Activated CD8-positive, alpha-beta T cell treated with anti-CD3 and anti-CD28 coated beads for 36 hours (primary cell): ENCODE measurements around the gene GTF3C5. TPM values are rescaled to one million over a fixed set of nuclear protein-coding genes. Genes with fewer than 3 reads are reported as not detected.
A peak's percentile ranks its signal among the peaks of the same experiment; 100 is the strongest.
"Not testable (repeated sequence)": the region's sequence is repeated elsewhere in the genome, so short reads cannot be mapped to it uniquely, and the experiment has no call there.

ENCODE experiments used
- ATAC-seq: fragments of 200-7000 bp; cut with Tn5 transposase; one replicate; pipeline ENCODE4 v1.10.0; 2021; ENCODE audit warnings: mild to moderate bottlenecking, moderate library complexity
- CTCF ChIA-PET: fragments of 350-600 bp; sonication (Branson Sonifier 250); formaldehyde crosslinking; loops from one replicate; lab custom pipeline; 2021; ENCODE audit warnings: antibody characterized with exemption; lab: Charles Lee
- POLR2A ChIA-PET: fragments of 350-600 bp; sonication (Branson Sonifier 250); formaldehyde crosslinking; loops from one replicate; lab custom pipeline; 2021; ENCODE audit warnings: antibody characterized with exemption; lab: Charles Lee
- DNase-seq: peaks from one replicate; pipeline ENCODE4 v3.0.0-alpha.2; 2020
- H3K27ac Mint-ChIP-seq: one replicate; pipeline ENCODE4 v1.8.0; 2021; ENCODE audit warnings: mild to moderate bottlenecking, mixed read lengths
- H3K27me3 Mint-ChIP-seq: one replicate; pipeline ENCODE4 v1.8.0; 2021; ENCODE audit warnings: mixed read lengths
- H3K36me3 Mint-ChIP-seq: one replicate; pipeline ENCODE4 v1.8.0; 2021; ENCODE audit warnings: low read depth, mixed read lengths
- H3K4me1 Mint-ChIP-seq: one replicate; pipeline ENCODE4 v1.8.0; 2021; ENCODE audit warnings: low read depth, mixed read lengths
- H3K4me3 Mint-ChIP-seq: one replicate; pipeline ENCODE4 v1.8.0; 2021; ENCODE audit warnings: mild to moderate bottlenecking, moderate library complexity, mixed read lengths
- H3K9me3 Mint-ChIP-seq: one replicate; pipeline ENCODE4 v1.8.0; 2021; ENCODE audit warnings: mixed read lengths
- CTCF ChIP-seq: fragments of 200-600 bp; IDR thresholded peaks from one replicate; pipeline ENCODE4 v1.8.0; 2022; ENCODE audit warnings: antibody characterized with exemption, mild to moderate bottlenecking
- intact Hi-C: fragments of 100-400 bp; cut with micrococcal nuclease; formaldehyde crosslinking; loops from one replicate; pipeline ENCODE4 v1.10.0; 2022
- total RNA-seq, 2 experiments: library from RNA; stranded (reverse); gene quantifications; one replicate each; pipeline ENCODE4 v1.2.3, GENCODE V29; 2021

Gene GTF3C5
- total RNA-seq, 2 experiments from 2014 or later = 87.6 to 95.3 TPM

- H3K27me3 Mint-ChIP-seq = no peaks in the 10 kb centered on the region
- no peak for ATAC-seq
- intact Hi-C loops = no loop called here
- no peak for TF ChIP-seq CTCF
- no peak for DNase-seq
- H3K4me3 Mint-ChIP-seq = peak overlapping the region; percentile 87
- H3K4me1 Mint-ChIP-seq = peaks cover 43% of the 10 kb centered on the region
- ChIA-PET POLR2A (interaction anchor here (1.2 to 2.4 kb wide), 6 partner anchors 9 to 117 kb away, joined by 4 to 13 read pairs (median 6); partner anchors contain the start of gene TSC1), CTCF (interaction anchor here (0.7 to 3.2 kb wide), 7 partner anchors 8 to 207 kb away, joined by 3 to 41 read pairs (median 6); no protein-coding TSS in a partner anchor)
- H3K27ac Mint-ChIP-seq = peak overlapping the region; percentile 26
- peaks cover 23% of the 10 kb centered on the region for H3K36me3 Mint-ChIP-seq
- peaks cover 4% of the 10 kb centered on the region for H3K9me3 Mint-ChIP-seq
Observed at GRCh38 chr9:133032171-133032570, 1.4 kb downstream of the GTF3C5 start.

- ChIA-PET CTCF (interaction anchor here (0.8 to 1.9 kb wide), 6 partner anchors 9 to 112 kb away, joined by 3 to 14 read pairs (median 4); no protein-coding TSS in a partner anchor), POLR2A (interaction anchor here (0.9 kb wide), 1 partner anchor 84 kb away, joined by 3 read pairs; no protein-coding TSS in a partner anchor)
- DNase-seq (no peak), ATAC-seq (no peak)
- H3K4me3 Mint-ChIP-seq = no peak overlapping the region
- H3K27ac Mint-ChIP-seq = no peak overlapping the region
- no peaks in the 10 kb centered on the region for H3K27me3 Mint-ChIP-seq
- H3K9me3 Mint-ChIP-seq = peaks cover 4% of the 10 kb centered on the region
- intact Hi-C loops = no loop called here
- TF ChIP-seq CTCF = no peak
- H3K36me3 Mint-ChIP-seq = peaks cover 24% of the 10 kb centered on the region
- peaks cover 40% of the 10 kb centered on the region for H3K4me1 Mint-ChIP-seq
Observed at GRCh38 chr9:133035669-133036068, 4.9 kb downstream of the GTF3C5 start.

GRCh38 chr9:133037775-133038515 is 7.1 kb downstream of the GTF3C5 start:
- H3K4me3 Mint-ChIP-seq = no peak overlapping the region
- ChIA-PET CTCF (interaction anchor here (0.7 to 1.6 kb wide), 3 partner anchors 16 to 148 kb away, joined by 3 to 5 read pairs (median 4); no protein-coding TSS in a partner anchor), POLR2A (no interaction called here)
- peaks cover 7% of the 10 kb centered on the region for H3K36me3 Mint-ChIP-seq
- H3K27me3 Mint-ChIP-seq = no peaks in the 10 kb centered on the region
- H3K4me1 Mint-ChIP-seq = peaks cover 23% of the 10 kb centered on the region
- H3K9me3 Mint-ChIP-seq = no peaks in the 10 kb centered on the region
- no peak overlapping the region for H3K27ac Mint-ChIP-seq
- ATAC-seq (no peak), DNase-seq (no peak)
- intact Hi-C loops = no loop called here
- TF ChIP-seq CTCF = no peak

GRCh38 chr9:133040892-133041479 is 10.2 kb downstream of the GTF3C5 start:
- POLR2A ChIA-PET = interaction anchor here (1.1 kb wide), 1 partner anchor 10 kb away, joined by 6 read pairs; the partner anchor contains the start of gene GTF3C5

More at GRCh38 chr9:133040892-133041479, 10.2 kb downstream of the GTF3C5 start:
- Mint-ChIP-seq H3K4me1 (peaks cover 17% of the 10 kb centered on the region), H3K36me3 (peaks cover 21% of the 10 kb centered on the region)
- H3K4me3 Mint-ChIP-seq, H3K27me3 Mint-ChIP-seq, ATAC-seq, H3K9me3 Mint-ChIP-seq, H3K27ac Mint-ChIP-seq: not testable (repeated sequence)
- CTCF ChIA-PET = interaction anchor here (0.9 to 2.8 kb wide), 15 partner anchors 8 to 136 kb away, joined by 3 to 14 read pairs (median 4); no protein-coding TSS in a partner anchor
- DNase-seq = peak; percentile 71
- peak; percentile 72 for TF ChIP-seq CTCF
- intact Hi-C loops = loop anchor here (2.0 kb wide), 1 partner anchor 104 kb away; no protein-coding TSS in a partner anchor
